Dedifferentiated amniotic fluid mesenchymal stem cell (primary cell): ENCODE results near the gene SLC51B.
"Not testable (repeated sequence)": the region's sequence is repeated elsewhere in the genome, so short reads cannot be mapped to it uniquely, and the experiment has no call there.

Experiments used
- DNase-seq: peaks from one replicate; pipeline ENCODE4 v3.0.0-alpha.2; 2016; ENCODE audit errors: extremely low spot score

The SLC51B gene

DNA sequence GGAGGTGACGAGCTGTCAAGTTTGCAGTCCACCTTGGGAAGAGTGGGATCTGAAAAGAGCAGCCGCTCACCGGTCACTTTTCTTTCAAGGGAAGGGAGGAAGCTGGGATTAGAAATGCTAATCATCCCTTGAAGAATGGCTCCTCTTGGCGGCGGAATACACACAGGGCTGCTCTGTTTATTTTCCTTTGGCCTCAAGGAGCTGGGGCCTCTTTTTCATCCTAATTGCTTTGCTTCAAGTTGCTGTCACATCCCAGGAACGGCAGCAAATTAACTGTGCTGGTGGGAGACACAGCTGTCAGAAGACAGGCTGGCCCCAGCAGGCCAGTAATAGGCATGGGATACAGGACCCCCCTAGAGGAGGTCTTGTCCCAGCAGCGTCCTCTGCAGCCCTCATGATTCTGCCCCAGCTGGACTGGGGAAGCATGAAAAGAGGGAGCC lies 38.1 kb downstream of the SLC51B start:
- DNase-seq, result no peak

DNA sequence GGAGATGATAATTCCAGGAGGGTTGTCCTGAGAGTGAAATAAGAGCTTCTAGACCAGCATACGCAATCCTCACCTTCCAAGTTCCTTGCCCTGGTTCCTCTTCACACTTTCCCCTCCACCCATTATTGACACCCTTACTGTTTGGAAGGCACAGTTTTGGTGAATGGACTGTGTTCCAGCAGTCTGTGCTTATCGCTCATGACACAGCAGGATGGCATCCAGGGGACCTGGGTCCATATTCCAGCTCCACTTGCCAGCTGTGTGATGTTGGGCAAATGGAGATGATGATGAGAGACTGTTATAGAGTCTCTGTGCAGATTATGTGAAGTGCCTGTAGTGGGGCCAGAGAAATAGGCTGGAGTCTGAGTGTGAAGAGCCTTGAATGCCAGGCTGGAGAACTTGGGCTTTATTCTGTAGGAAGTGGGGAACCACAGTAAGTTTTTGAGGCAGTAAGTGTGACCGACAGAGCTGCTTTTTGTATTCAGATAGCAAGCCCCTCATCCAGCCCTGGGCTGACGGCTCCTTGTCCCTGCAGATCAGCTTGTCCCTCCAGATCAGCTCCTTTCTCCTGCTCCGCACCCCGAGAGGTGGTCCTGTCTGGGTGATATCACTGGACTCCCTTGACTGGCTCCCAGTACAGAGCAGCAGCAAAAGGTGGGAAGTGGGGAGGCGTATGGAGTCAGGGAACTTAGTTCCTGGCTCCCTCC lies 39.5 kb downstream of the SLC51B start:
- no peak for DNase-seq

DNA sequence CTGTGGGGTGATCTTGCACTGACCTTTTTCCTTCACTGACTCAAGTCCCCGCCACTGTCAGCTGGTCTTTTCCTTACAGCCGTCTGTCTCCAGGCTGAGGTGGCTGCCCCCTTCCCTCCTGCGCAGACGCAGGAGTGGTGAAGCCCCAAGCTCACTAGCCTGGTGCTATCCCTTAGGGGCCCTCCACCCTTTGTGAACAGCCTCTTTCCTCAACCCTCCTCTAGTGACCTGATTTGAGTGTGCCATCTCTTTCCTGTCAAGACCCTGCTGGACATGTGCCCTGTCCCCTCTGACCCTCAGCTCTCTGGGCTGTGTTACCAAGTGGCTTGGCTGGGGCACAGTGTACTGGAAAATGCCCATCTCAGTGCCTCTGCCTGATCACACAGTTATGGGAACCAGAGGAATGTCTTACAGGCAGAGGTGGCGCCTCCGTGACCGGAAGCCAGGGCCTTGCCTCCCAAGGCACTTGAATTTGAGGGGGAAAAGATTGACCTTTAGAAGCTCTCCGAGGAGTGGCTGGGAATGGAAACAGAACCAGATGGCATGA lies 40.1 kb downstream of the SLC51B start:
- DNase-seq, result no peak

DNA sequence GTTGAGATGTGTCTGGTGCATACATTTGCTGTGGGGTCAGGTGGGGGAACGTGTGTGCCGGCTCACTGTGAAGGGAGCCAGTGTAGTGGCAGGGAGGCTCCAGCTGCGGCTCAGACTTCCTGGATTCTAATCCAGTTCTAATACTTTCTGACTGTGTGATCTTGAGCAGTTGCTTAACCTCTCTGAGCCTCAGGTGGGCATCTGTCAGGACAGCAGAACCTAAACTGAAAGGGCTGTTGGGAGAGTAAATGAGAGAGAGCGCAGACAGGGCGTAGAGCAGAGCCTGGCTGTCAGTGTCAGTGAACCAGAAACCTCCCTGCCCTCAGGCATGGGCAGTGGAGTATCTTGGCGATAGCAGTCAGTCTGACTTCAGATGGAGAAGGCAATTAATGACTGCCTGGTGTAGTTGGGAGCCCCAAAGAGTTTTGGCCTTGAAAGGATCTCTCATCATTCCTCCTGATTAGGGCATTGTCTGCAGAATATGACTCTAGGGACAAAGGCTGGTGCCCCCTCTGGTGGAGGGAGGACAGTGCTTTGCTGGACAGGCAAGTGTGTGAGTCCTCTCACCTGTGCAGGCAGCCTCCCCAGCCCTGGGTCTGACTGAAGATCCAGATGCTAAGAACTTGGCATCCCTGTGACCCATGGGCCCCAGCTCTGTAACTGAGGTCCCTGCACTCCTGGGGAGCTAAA lies 40.9 kb downstream of the SLC51B start:
- DNase-seq, result no peak

- no peak for DNase-seq
Measured at GRCh38 chr15:65086680-65087111, 41.5 kb downstream of the SLC51B start.

DNA sequence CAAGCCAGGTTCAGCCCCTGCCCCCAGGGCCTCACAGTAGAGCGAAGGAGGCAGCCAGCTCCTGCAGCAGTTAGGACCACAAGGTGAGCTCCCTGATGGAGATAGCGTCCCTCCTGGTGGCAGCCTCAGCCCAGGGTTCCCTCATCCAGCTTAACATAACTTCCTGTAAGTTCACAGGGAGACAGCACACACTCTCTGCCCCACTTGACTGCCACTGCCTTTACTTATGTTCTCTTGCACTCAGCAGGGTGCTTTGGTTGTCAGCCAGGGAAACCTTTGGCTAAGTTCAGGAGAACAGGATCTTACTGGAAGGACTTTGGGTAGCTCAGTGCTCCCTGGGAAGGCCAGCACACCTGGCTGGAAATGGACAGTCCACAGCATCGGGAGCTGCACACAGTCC lies 42.2 kb downstream of the SLC51B start:
- no peak for DNase-seq

GRCh38 chr15:65087873-65088642 lies 42.9 kb downstream of the SLC51B start:
- no peak for DNase-seq

DNA sequence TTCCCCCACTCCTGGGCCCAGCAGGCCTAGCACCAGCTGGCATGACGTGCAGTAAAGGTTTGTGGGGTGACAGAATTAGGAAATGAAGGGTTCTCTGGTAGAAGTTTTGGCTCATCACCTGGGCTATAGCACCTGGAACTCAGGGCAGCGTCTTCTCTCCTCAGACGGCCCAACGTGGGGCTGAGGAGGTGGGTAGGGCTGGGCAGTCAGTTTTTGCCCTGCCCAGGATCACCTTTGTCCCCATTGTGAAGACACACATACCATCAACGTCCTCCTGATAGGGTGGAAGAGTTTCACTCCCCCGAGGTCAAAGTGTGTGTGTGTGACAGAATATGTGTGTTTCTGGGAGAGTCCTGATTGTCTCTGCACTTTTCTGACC lies 43.4 kb downstream of the SLC51B start:
- DNase-seq, result no peak

DNA sequence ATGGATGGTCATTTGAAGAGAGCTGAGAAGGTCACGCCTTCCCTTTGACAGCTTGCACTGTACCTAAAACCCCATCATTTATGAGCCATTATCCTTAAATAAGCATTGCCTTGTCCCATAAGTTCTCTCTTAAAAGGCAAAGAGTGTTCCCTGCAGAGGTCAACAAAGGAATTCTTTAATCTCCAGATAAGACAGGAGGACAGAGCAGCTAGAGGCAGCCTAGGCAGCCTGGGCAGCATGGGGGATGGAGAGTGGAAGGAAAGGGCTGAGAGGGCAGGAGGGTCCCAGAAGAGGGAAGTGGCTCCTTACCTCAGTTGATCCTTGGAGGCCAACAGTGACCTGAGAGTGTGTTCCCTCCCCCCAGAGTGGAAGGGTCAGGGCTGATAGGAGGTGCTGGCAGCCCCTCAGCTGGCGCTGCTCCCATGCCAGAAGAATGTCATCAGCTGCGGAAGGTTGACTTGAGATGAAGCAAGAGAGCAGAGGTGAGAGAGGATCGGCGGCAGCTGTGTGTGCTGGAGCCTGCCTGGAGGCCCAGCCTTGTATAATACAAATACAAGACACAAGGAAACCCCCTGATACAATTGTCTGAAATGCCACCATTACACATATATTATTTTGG lies 44.1 kb downstream of the SLC51B start:
- DNase-seq, result no peak

GRCh38 chr15:65091946-65092770 lies 47.0 kb downstream of the SLC51B start:
- no peak for DNase-seq

- no peak for DNase-seq
Measured at GRCh38 chr15:65092911-65093792, 48.0 kb downstream of the SLC51B start.

DNA sequence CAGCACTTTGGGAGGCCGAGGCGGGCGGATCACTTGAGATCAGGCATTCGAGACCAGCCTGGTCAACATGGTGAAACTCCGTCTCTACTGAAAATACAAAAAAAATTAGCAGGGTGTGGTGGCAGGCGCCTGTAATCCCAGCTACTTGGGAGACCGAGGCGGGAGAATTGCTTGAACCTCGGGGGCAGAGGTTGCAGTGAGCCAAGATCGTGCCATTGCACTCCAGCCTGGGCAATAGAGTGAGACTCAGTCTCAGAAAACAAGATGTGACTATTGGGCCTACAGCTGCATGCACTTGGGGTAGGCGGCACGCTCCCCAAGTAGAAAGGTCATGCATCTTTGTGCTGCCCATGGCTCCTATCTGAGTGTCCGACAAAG lies 48.6 kb downstream of the SLC51B start:
- DNase-seq, result not testable (repeated sequence)

GRCh38 chr15:65094294-65094995 lies 49.3 kb downstream of the SLC51B start:
- DNase-seq, result no peak

- DNase-seq, result no peak
Measured at GRCh38 chr15:65095011-65095746, 50.0 kb downstream of the SLC51B start.

GRCh38 chr15:65095747-65096104 lies 50.5 kb downstream of the SLC51B start:
- no peak for DNase-seq

- no peak for DNase-seq
Measured at GRCh38 chr15:65096481-65097385, 51.5 kb downstream of the SLC51B start.

- DNase-seq, result no peak
Measured at GRCh38 chr15:65097651-65098263, 52.6 kb downstream of the SLC51B start.
